Measurements from ENCODE around the gene GTF2IRD1. TPM values are rescaled to one million over a fixed set of nuclear protein-coding genes. Genes with fewer than 3 reads are reported as not detected.
"Not testable (repeated sequence)": the region's sequence is repeated elsewhere in the genome, so short reads cannot be mapped to it uniquely, and the experiment has no call there.

GTF2IRD1 gene
- total RNA-seq, 1 experiment from 2014 or later: 42.9 TPM

DNA sequence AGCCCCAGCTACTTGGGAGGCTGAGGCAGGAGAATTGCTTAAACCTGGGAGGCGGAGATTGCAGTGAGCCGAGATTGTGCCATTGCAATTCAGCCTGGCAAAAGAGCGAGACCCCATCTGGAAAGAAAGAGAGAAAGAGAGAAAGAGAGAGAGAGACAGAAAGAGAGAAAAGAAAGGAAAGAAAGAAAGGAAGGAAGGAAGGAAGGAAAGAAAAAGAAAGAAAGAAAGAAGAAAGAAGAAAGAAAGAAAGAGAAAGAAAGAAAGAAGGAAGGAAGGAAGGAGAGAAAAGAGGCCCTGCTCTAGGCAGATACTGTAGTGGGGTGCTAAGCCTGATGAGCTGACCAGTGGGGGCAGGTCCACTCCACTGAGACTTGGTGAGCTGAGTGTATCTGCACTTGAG, 13.6 kb upstream of the GTF2IRD1 start:
- H3K36me3 Mint-ChIP-seq; H3K4me1 Mint-ChIP-seq; DNase-seq (ENCODE audit: low spot score); H3K27ac Mint-ChIP-seq; ATAC-seq; H3K4me3 Mint-ChIP-seq; H3K27me3 Mint-ChIP-seq (ENCODE audit: low read depth); CTCF ChIA-PET: not testable (repeated sequence)
- TF ChIP-seq, protein P1, sequence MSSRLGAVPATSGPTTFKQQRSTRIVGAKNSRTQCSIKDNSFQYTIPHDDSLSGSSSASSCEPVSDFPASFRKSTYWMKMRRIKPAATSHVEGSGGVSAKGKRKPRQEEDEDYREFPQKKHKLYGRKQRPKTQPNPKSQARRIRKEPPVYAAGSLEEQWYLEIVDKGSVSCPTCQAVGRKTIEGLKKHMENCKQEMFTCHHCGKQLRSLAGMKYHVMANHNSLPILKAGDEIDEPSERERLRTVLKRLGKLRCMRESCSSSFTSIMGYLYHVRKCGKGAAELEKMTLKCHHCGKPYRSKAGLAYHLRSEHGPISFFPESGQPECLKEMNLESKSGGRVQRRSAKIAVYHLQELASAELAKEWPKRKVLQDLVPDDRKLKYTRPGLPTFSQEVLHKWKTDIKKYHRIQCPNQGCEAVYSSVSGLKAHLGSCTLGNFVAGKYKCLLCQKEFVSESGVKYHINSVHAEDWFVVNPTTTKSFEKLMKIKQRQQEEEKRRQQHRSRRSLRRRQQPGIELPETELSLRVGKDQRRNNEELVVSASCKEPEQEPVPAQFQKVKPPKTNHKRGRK (CRISPR knock-in tag; IDR thresholded peaks at IDR 0.05; ENCODE audit: borderline replicate concordance): 0 out of 2 replicates have a peak, but pooled peaks have one; percentile 53
- POLR2A ChIA-PET: interaction anchor here (0.6 kb wide), 1 partner anchor 75 kb away, joined by 3 read pairs; no protein-coding TSS in a partner anchor
- peaks cover 17% of the 10 kb centered on the region for H3K9me3 Mint-ChIP-seq

DNA sequence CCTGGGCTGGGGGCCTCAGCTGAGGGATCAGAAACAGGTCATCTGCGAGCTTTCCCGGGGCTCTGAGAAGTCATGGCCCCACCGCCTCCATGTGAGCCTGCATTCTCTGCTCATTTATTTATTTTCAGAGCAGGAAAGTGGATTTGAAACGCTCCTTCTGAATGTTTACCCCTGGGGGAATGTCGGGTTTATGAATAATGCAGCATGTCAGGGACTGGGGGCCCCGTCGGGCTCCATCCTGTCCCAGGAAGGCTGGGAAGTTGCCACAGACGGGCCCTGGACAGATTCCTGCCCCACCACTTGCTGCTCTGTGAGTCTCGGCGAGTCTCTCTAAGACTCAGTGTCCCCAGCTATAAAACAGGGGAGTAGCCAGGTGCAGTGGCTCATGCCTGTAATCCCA, 11.9 kb upstream of the GTF2IRD1 start:
- H3K9me3 Mint-ChIP-seq: peaks cover 11% of the 10 kb centered on the region
- CTCF ChIA-PET: interaction anchor here (0.7 to 1.4 kb wide), 4 partner anchors 9 to 227 kb away, joined by 3 read pairs; no protein-coding TSS in a partner anchor
- H3K27ac Mint-ChIP-seq: peak overlapping the region; percentile 83
- peaks cover 2% of the 10 kb centered on the region; the same call in 1 of the 2 replicates for H3K4me1 Mint-ChIP-seq
- POLR2A ChIA-PET: no interaction called here
- H3K4me3 Mint-ChIP-seq: no peak overlapping the region
- DNase-seq (ENCODE audit: low spot score) (no peak), ATAC-seq (no peak)
- TF ChIP-seq SP1 (CRISPR knock-in tag; conservative IDR thresholded peaks at IDR 0.05) (no peak), ZNF317 (CRISPR knock-in tag; IDR thresholded peaks at IDR 0.05; ENCODE audit: borderline replicate concordance, low read depth) (no peak), HMGA2 (CRISPR knock-in tag; IDR thresholded peaks at IDR 0.05) (no peak)
- TF ChIP-seq, protein P2, sequence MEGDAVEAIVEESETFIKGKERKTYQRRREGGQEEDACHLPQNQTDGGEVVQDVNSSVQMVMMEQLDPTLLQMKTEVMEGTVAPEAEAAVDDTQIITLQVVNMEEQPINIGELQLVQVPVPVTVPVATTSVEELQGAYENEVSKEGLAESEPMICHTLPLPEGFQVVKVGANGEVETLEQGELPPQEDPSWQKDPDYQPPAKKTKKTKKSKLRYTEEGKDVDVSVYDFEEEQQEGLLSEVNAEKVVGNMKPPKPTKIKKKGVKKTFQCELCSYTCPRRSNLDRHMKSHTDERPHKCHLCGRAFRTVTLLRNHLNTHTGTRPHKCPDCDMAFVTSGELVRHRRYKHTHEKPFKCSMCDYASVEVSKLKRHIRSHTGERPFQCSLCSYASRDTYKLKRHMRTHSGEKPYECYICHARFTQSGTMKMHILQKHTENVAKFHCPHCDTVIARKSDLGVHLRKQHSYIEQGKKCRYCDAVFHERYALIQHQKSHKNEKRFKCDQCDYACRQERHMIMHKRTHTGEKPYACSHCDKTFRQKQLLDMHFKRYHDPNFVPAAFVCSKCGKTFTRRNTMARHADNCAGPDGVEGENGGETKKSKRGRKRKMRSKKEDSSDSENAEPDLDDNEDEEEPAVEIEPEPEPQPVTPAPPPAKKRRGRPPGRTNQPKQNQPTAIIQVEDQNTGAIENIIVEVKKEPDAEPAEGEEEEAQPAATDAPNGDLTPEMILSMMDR (IDR thresholded peaks at IDR 0.05): no peak
- TF ChIP-seq, protein P3, sequence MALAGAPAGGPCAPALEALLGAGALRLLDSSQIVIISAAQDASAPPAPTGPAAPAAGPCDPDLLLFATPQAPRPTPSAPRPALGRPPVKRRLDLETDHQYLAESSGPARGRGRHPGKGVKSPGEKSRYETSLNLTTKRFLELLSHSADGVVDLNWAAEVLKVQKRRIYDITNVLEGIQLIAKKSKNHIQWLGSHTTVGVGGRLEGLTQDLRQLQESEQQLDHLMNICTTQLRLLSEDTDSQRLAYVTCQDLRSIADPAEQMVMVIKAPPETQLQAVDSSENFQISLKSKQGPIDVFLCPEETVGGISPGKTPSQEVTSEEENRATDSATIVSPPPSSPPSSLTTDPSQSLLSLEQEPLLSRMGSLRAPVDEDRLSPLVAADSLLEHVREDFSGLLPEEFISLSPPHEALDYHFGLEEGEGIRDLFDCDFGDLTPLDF (CRISPR knock-in tag; IDR thresholded peaks at IDR 0.05): no peak
- TF ChIP-seq, protein P4, sequence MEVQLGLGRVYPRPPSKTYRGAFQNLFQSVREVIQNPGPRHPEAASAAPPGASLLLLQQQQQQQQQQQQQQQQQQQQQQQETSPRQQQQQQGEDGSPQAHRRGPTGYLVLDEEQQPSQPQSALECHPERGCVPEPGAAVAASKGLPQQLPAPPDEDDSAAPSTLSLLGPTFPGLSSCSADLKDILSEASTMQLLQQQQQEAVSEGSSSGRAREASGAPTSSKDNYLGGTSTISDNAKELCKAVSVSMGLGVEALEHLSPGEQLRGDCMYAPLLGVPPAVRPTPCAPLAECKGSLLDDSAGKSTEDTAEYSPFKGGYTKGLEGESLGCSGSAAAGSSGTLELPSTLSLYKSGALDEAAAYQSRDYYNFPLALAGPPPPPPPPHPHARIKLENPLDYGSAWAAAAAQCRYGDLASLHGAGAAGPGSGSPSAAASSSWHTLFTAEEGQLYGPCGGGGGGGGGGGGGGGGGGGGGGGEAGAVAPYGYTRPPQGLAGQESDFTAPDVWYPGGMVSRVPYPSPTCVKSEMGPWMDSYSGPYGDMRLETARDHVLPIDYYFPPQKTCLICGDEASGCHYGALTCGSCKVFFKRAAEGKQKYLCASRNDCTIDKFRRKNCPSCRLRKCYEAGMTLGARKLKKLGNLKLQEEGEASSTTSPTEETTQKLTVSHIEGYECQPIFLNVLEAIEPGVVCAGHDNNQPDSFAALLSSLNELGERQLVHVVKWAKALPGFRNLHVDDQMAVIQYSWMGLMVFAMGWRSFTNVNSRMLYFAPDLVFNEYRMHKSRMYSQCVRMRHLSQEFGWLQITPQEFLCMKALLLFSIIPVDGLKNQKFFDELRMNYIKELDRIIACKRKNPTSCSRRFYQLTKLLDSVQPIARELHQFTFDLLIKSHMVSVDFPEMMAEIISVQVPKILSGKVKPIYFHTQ (CRISPR knock-in tag; IDR thresholded peaks at IDR 0.05): no peak
- TF ChIP-seq, protein P5, sequence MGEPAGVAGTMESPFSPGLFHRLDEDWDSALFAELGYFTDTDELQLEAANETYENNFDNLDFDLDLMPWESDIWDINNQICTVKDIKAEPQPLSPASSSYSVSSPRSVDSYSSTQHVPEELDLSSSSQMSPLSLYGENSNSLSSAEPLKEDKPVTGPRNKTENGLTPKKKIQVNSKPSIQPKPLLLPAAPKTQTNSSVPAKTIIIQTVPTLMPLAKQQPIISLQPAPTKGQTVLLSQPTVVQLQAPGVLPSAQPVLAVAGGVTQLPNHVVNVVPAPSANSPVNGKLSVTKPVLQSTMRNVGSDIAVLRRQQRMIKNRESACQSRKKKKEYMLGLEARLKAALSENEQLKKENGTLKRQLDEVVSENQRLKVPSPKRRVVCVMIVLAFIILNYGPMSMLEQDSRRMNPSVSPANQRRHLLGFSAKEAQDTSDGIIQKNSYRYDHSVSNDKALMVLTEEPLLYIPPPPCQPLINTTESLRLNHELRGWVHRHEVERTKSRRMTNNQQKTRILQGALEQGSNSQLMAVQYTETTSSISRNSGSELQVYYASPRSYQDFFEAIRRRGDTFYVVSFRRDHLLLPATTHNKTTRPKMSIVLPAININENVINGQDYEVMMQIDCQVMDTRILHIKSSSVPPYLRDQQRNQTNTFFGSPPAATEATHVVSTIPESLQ (CRISPR knock-in tag; IDR thresholded peaks at IDR 0.05): no peak
- peaks cover 5% of the 10 kb centered on the region for H3K36me3 Mint-ChIP-seq
- no peaks in the 10 kb centered on the region; the same call in 1 of the 2 replicates for H3K27me3 Mint-ChIP-seq (ENCODE audit: low read depth)

DNA sequence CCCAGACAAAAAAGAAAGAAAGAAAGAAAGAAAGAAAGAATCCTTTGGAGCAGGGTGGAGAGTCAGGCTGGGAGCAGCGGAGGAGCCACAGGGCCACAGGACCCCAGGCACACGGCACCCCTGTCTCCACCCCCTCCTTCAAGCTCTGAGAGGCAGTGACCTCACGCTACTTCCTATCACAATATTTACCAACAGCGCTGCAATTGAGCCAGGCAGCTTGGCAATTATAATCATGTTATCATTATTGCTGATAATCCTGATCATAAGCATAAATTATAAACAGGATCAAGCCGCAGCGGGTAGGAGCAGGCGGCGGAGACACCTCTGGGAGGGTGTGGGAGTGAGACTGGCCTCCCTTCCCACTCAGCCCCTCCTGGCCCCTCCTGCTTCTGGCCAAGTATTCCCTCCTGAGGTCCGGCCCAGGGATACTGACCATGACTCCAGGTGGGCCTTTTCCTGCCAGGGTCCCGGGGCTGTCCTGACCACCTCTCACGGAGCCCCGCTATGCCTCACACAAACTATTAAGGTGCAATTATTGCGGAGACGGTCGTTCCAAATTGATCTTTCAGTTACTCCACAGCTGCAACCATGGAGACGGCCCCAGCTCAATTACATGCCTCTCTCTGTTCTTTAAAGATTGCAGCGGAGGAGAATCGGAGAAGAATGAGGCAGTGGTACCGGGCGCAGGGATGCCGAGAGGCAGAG, 10.0 kb upstream of the GTF2IRD1 start:
- Mint-ChIP-seq H3K27ac (0 out of 2 replicates have a peak overlapping the region, but pooled peaks have one; percentile 14), H3K4me3 (no peak overlapping the region), H3K4me1 (peaks cover 2% of the 10 kb centered on the region; the same call in 1 of the 2 replicates), H3K9me3 (0 out of 2 replicates have a peak, but pooled peaks cover 2% of the 10 kb centered on the region), H3K27me3 (ENCODE audit: low read depth) (no peaks in the 10 kb centered on the region; the same call in 1 of the 2 replicates), H3K36me3 (no peaks in the 10 kb centered on the region)
- no peak for DNase-seq (ENCODE audit: low spot score)
- ATAC-seq: no peak
- ChIA-PET CTCF (interaction anchor here (1.6 kb wide), 1 partner anchor 26 kb away, joined by 6 read pairs; no protein-coding TSS in a partner anchor), POLR2A (no interaction called here)
- TF ChIP-seq ZNF671 (CRISPR knock-in tag; IDR thresholded peaks at IDR 0.05) (no peak), ZNF263 (CRISPR knock-in tag; IDR thresholded peaks at IDR 0.05; ENCODE audit: low read depth) (no peak), NR3C1 (CRISPR knock-in tag; conservative IDR thresholded peaks at IDR 0.05; ENCODE audit: low read depth) (no peak), NR1H2 (CRISPR knock-in tag; IDR thresholded peaks at IDR 0.05) (no peak)
- TF ChIP-seq, protein P6, sequence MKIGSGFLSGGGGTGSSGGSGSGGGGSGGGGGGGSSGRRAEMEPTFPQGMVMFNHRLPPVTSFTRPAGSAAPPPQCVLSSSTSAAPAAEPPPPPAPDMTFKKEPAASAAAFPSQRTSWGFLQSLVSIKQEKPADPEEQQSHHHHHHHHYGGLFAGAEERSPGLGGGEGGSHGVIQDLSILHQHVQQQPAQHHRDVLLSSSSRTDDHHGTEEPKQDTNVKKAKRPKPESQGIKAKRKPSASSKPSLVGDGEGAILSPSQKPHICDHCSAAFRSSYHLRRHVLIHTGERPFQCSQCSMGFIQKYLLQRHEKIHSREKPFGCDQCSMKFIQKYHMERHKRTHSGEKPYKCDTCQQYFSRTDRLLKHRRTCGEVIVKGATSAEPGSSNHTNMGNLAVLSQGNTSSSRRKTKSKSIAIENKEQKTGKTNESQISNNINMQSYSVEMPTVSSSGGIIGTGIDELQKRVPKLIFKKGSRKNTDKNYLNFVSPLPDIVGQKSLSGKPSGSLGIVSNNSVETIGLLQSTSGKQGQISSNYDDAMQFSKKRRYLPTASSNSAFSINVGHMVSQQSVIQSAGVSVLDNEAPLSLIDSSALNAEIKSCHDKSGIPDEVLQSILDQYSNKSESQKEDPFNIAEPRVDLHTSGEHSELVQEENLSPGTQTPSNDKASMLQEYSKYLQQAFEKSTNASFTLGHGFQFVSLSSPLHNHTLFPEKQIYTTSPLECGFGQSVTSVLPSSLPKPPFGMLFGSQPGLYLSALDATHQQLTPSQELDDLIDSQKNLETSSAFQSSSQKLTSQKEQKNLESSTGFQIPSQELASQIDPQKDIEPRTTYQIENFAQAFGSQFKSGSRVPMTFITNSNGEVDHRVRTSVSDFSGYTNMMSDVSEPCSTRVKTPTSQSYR (CRISPR knock-in tag; IDR thresholded peaks at IDR 0.05): no peak
- TF ChIP-seq, protein P7, sequence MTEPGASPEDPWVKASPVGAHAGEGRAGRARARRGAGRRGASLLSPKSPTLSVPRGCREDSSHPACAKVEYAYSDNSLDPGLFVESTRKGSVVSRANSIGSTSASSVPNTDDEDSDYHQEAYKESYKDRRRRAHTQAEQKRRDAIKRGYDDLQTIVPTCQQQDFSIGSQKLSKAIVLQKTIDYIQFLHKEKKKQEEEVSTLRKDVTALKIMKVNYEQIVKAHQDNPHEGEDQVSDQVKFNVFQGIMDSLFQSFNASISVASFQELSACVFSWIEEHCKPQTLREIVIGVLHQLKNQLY (CRISPR knock-in tag; IDR thresholded peaks at IDR 0.05): no peak
